ENCODE data around the gene SYCN. TPM values are rescaled to one million over a fixed set of nuclear protein-coding genes. Genes with fewer than 3 reads are reported as not detected.

SYCN gene
- total RNA-seq, 2 experiments from 2014 or later = not detected

DNA sequence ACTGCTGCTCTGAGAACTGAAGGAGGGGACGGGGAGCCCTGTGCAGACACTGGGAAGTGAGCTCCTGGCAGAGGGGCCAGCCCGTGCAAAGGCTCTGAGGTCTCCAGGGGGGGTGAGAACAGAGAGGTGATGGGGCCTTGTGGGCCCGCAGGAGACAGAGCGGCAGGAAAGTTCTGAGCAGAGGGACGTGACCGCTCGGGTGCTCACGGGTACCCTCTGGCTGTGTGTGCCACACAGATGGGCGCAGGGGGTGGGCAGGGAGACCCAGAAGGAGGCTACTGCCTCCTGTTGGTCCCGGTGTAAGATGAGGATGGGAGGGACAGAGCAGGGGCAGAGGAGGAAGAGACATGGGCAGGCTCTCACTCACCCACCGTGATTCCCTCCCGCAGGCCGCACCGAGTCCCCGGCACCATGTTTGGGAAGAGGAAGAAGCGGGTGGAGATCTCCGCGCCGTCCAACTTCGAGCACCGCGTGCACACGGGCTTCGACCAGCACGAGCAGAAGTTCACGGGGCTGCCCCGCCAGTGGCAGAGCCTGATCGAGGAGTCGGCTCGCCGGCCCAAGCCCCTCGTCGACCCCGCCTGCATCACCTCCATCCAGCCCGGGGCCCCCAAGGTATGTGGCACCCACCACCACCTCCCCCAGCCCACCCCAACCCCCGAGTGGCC is 34.8 kb downstream of the SYCN start:
- no peaks in the 10 kb centered on the region for H3K36me3 Mint-ChIP-seq
- H3K27ac Mint-ChIP-seq = no peak overlapping the region
- H3K27me3 Mint-ChIP-seq = no peaks in the 10 kb centered on the region
- no peaks in the 10 kb centered on the region for H3K9me3 Mint-ChIP-seq
- no peak for ATAC-seq (ENCODE audit: low read depth)
- POLR2A ChIA-PET = no interaction called here
- no peak for DNase-seq
- H3K4me3 Mint-ChIP-seq = no peak overlapping the region
- no peaks in the 10 kb centered on the region for H3K4me1 Mint-ChIP-seq

DNA sequence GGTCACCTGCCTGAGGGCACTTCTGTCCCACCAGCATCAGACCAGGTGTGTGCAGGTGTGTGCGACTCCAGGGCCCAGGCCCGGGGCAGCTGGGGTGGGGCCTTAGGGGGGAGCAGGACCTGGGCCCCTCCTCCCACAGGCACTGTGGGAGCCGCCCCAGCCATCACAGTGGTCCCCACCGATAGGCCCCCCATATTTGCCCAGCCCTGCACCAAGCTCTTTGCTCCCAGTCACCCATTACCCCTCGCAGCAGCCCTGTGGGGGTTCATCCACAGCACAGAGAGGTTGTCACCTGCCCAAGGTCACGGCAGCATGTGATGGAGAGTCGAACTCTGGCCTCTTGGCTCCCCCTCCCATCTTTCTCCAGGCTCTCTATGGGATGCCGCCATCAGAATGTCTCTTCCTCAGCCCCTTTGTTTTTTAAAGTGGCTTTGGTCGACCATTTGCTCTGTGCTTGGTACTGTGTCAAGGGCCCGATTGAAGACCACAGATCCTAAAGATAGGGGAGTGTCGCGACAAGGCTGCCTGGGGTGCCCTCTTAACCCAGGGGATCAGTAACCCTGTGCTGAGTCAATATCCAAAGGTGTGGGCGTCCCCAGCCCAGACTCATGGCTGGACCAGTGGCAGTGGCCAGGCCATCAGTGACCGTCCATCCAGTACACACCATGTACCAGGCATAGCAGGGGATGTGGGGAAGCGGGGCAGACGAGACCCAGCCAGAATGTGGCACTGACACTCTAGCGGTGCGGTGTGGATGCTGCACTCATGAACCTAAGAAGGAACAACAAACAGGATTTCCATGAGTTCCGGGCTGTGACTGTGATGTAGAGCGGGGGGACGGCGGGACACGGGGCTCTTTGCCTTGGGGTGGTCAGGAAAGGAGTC is 35.6 kb downstream of the SYCN start:
- H3K9me3 Mint-ChIP-seq = no peaks in the 10 kb centered on the region

DNA sequence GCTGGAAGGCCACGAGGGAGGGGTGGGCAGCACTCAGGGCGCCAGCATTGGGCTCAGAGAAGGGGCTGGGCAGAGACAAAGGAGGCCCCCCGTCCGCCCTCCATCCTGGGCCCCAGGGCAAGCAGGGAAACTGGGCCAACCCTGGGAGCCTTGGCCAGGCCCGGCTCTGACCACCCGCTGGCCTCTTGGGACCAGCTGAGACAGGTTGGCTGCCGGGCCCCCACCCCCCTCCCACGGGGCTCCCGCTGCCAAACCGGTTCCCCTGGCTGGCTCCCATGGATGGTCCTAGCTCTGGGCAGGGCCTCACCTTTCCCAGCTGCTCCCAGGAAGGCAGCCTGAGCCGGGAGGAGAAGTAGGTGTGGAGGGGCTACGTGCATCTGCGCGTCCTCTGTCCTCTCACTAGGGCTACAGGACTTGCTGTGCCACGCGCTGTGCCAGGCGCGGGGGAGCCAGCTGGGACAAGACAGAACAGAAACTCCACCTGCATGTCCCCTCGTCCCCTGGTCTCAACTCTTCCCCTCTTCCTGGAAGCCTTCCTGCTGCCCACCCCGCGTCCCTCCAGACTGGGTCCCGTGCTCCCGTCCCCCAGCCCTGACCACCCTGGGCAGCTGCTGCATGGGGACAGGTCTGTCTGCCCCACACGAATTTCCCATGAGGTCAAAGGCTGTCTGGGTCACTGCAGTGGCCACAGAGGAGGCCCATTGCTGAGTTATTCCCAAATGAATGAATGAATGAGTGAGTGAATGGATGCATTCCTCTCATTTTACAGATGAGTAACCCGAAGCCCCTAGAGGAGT is 36.4 kb downstream of the SYCN start:
- H3K36me3 Mint-ChIP-seq = no peaks in the 10 kb centered on the region
- ATAC-seq (ENCODE audit: low read depth) (no peak), DNase-seq (no peak)
- H3K4me3 Mint-ChIP-seq = no peak overlapping the region
- peaks cover 2% of the 10 kb centered on the region for H3K4me1 Mint-ChIP-seq
- POLR2A ChIA-PET = no interaction called here
- no peaks in the 10 kb centered on the region for H3K9me3 Mint-ChIP-seq
- no peak overlapping the region for H3K27ac Mint-ChIP-seq
- H3K27me3 Mint-ChIP-seq = no peaks in the 10 kb centered on the region

More for the DNA sequence above, 35.6 kb downstream of the SYCN start:
- DNase-seq (no peak), ATAC-seq (ENCODE audit: low read depth) (no peak)
- Mint-ChIP-seq H3K27me3 (no peaks in the 10 kb centered on the region), H3K4me1 (no peaks in the 10 kb centered on the region), H3K36me3 (no peaks in the 10 kb centered on the region), H3K27ac (no peak overlapping the region), H3K4me3 (no peak overlapping the region)
- POLR2A ChIA-PET = no interaction called here

DNA sequence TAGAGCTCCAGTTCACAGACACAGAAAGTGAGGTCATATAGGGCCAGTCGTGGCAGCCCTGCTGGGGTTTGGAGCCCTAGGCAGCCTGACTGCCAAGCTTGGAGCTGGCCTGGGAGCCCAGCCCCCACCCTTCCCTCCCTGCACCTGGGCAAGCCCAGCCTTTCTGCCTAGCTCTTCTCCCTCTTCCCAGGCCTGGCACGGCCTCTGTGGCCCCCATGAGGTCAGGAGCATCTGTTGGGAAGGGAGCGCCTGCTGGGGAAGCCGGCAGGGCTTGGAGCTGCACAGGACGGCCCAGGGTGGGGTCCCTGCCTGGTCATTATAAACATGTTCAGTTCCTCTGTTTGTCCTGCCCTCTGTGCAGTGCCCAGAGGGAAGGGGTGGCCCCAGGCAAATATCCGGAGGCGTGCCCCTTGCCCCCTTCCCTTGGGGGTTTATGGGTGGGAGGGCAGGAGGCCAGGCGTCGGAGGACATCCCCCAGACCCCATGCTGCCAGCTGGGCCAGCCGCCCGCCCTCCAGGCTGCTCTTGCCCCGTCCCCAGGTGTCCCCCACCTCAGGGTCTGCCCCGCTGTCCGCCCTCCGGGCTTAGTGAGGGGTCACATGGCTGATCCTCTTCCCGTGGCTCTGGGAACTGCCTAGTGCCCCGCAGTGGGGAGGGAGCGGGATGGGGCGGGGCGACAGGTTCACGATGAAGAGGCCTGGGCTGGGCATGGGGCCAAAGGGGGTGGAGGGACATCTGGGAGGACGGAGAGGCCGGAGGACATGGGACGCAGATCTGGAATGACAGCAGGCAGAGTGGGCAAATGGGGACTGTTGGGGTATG is 37.3 kb downstream of the SYCN start:
- no peaks in the 10 kb centered on the region for H3K27me3 Mint-ChIP-seq
- POLR2A ChIA-PET = no interaction called here
- H3K4me1 Mint-ChIP-seq = peaks cover 5% of the 10 kb centered on the region
- no peak overlapping the region for H3K4me3 Mint-ChIP-seq
- DNase-seq (no peak), ATAC-seq (ENCODE audit: low read depth) (no peak)
- no peaks in the 10 kb centered on the region for H3K36me3 Mint-ChIP-seq
- H3K9me3 Mint-ChIP-seq = no peaks in the 10 kb centered on the region
- H3K27ac Mint-ChIP-seq = no peak overlapping the region

DNA sequence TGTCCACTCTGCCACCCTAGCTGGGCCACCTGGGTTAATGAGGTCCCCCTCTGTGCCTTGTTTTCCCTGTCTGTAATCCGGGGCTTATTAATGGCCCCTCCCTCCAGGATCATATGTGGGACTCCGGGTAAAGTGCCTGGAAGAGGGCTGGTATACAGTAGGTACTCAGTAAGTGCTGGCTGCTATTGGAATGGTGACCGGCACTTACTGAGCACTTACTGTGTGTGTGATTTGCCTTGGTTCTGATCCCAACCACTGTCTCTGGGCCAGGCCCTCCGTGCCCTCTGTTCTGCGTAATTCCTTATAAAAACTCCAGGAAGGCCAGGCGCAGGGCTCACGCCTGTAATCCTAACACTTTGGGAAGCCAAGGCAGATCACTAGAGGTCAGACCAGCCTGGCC is 38.2 kb downstream of the SYCN start:
- no peak for ATAC-seq (ENCODE audit: low read depth)
- H3K27me3 Mint-ChIP-seq = no peaks in the 10 kb centered on the region

GRCh38 chr19:39164289-39164688 is 39.8 kb downstream of the SYCN start:
- Mint-ChIP-seq H3K4me1 (peaks cover 9% of the 10 kb centered on the region), H3K27ac (no peak overlapping the region)
- POLR2A ChIA-PET = no interaction called here

More for the DNA sequence above, 38.2 kb downstream of the SYCN start:
- H3K4me1 Mint-ChIP-seq = peaks cover 5% of the 10 kb centered on the region
- H3K36me3 Mint-ChIP-seq = no peaks in the 10 kb centered on the region
- H3K4me3 Mint-ChIP-seq = no peak overlapping the region
- no peaks in the 10 kb centered on the region for H3K9me3 Mint-ChIP-seq
- POLR2A ChIA-PET = no interaction called here
- no peak overlapping the region for H3K27ac Mint-ChIP-seq
- no peak for DNase-seq

GRCh38 chr19:39163621-39164020 is 40.4 kb downstream of the SYCN start:
- POLR2A ChIA-PET = no interaction called here
- H3K36me3 Mint-ChIP-seq = no peaks in the 10 kb centered on the region
- peaks cover 9% of the 10 kb centered on the region for H3K4me1 Mint-ChIP-seq
- no peaks in the 10 kb centered on the region for H3K9me3 Mint-ChIP-seq
- ATAC-seq (ENCODE audit: low read depth) = no peak
- no peaks in the 10 kb centered on the region for H3K27me3 Mint-ChIP-seq
- H3K4me3 Mint-ChIP-seq = no peak overlapping the region
- DNase-seq = no peak
- H3K27ac Mint-ChIP-seq = no peak overlapping the region

More at GRCh38 chr19:39164289-39164688, 39.8 kb downstream of the SYCN start:
- no peaks in the 10 kb centered on the region for H3K9me3 Mint-ChIP-seq
- no peaks in the 10 kb centered on the region for H3K27me3 Mint-ChIP-seq
- no peaks in the 10 kb centered on the region for H3K36me3 Mint-ChIP-seq
- peak; percentile 18 for ATAC-seq (ENCODE audit: low read depth)
- no peak for DNase-seq
- no peak overlapping the region for H3K4me3 Mint-ChIP-seq

DNA sequence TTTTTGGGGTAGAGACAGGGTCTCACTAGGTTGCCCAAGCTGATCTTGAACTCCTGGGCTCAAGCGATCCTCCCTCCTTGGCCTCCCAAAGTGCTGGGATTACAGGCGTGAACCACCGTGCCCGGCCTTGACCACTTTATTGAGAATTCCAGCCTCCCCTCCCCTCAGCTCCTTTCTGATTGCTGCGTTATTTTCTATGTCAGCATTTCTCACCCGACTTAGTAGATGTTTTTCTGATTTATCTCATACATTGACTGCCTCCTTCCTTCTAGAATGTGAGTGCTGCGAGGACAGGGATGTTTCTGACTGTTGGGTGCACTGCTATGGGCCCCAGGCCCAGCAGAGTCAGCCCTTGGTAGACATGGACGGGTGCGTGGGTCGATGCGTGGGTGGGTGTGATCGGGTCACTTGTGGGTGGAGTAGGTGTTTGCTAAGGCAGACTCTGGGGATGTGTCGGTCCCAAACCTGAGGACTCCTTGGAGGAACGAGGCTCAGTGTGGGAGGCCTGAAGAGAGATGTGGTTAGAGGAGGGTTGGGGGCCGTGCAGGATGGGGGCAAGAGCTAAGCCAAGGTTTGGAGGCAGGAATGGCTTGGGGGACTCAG is 41.5 kb downstream of the SYCN start:
- no peaks in the 10 kb centered on the region for H3K27me3 Mint-ChIP-seq
- no peaks in the 10 kb centered on the region for H3K36me3 Mint-ChIP-seq

DNA sequence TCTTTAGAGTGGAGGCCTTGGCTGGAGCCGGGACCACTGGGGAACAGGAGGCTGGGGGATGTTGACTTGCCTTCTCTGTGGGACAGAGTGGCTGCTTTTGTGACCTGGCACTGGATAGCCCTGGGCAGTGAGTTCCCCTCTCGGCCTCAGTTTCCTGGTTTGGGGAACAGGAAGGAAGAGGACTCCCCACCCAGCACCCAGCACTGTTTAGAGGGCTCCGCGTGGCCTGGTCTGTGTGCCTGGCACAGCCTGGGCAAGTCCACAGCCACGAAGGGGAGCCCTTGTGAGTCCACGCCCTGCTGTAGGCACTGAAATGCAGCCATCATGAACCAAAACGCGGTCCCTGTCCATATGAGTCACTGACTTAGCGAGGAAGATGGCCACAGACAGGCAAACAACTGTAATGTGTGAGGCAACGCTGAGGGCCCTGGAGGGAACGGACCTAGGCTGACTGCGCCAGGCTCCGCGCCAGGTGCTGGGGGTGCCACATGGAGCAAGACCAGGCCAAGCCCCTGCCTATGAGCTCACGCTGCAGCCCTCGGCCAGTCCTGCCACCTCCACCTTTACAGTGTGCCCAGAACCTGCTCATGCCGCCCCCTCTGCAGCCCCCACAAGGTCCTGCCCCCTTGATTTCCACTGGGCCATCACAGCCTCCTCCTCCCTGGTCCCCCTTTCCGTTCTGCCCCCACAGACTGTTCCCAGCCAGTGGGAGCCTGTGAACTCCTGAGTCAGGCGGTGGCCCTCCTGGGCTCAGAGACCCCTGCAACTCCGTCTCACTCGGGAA is 43.0 kb downstream of the SYCN start:
- POLR2A ChIA-PET = no interaction called here
- DNase-seq = no peak
- no peak overlapping the region for H3K4me3 Mint-ChIP-seq
- peaks cover 16% of the 10 kb centered on the region for H3K4me1 Mint-ChIP-seq
- no peaks in the 10 kb centered on the region for H3K9me3 Mint-ChIP-seq
- H3K27ac Mint-ChIP-seq = no peak overlapping the region
- ATAC-seq (ENCODE audit: low read depth) = no peak
- no peaks in the 10 kb centered on the region for H3K27me3 Mint-ChIP-seq
- no peaks in the 10 kb centered on the region for H3K36me3 Mint-ChIP-seq

More for the DNA sequence above, 41.5 kb downstream of the SYCN start:
- DNase-seq (no peak), ATAC-seq (ENCODE audit: low read depth) (no peak)
- H3K4me3 Mint-ChIP-seq = no peak overlapping the region
- no peak overlapping the region for H3K27ac Mint-ChIP-seq
- peaks cover 14% of the 10 kb centered on the region for H3K4me1 Mint-ChIP-seq
- POLR2A ChIA-PET = no interaction called here
- no peaks in the 10 kb centered on the region for H3K9me3 Mint-ChIP-seq

DNA sequence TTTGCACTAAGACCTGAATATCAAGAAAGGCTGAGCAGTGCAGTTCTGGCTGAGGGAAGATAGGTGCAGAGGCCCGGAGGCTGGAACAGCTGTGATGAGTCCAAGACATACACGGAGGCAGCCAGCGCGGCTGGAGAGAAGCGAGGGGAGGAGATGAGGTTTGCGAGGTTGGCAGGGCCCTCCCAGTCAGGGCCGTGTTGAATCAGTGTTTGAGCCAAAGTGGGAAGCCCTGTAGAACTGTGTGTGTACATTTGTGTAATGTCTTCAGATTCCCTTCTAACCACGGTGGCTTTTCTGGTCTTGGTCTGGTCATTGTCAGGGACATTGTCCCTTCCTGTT is 43.6 kb downstream of the SYCN start:
- ATAC-seq (ENCODE audit: low read depth) = no peak
- no peaks in the 10 kb centered on the region for H3K27me3 Mint-ChIP-seq
- POLR2A ChIA-PET = no interaction called here
- no peak overlapping the region for H3K27ac Mint-ChIP-seq
- no peak overlapping the region for H3K4me3 Mint-ChIP-seq
- H3K4me1 Mint-ChIP-seq = peaks cover 16% of the 10 kb centered on the region
- H3K36me3 Mint-ChIP-seq = no peaks in the 10 kb centered on the region
- no peak for DNase-seq
- no peaks in the 10 kb centered on the region for H3K9me3 Mint-ChIP-seq

DNA sequence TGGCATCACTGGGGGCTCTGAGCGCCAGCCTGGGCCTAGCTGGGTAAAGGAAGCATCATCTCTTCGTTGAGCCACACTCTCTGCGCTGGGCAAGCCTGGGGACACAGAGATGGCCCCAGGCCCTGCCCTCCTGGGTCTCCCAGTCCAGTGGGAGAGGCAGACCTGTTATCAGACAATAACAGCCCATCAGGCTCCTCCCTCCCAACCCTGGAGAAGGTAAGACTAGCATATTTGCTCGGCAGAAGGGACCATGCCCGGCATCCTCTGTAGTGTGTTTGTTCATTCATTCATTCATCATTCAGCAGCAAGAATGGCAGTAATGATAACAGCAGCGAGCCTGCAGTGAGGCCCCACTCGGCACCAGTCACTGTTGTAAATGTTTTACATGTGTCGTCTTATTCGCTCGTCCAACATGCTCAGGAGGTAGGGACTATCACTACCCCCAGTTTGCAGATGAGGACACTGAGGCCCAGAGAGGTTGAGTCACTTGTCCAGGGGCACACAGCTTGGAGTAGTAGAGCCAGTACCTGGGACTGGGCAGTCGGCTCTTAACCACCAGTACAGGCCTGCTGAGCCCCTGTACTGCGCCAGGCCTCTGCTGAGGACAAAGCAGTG is 45.3 kb downstream of the SYCN start:
- POLR2A ChIA-PET = no interaction called here
- no peak for ATAC-seq (ENCODE audit: low read depth)
- no peaks in the 10 kb centered on the region for H3K9me3 Mint-ChIP-seq
- no peaks in the 10 kb centered on the region for H3K27me3 Mint-ChIP-seq
- peaks cover 16% of the 10 kb centered on the region for H3K4me1 Mint-ChIP-seq
- no peak overlapping the region for H3K4me3 Mint-ChIP-seq
- no peak overlapping the region for H3K27ac Mint-ChIP-seq
- no peaks in the 10 kb centered on the region for H3K36me3 Mint-ChIP-seq
- no peak for DNase-seq

GRCh38 chr19:39157997-39158389 is 46.1 kb downstream of the SYCN start:
- ATAC-seq (ENCODE audit: low read depth) = no peak
- Mint-ChIP-seq H3K27ac (no peak overlapping the region), H3K9me3 (no peaks in the 10 kb centered on the region), H3K36me3 (no peaks in the 10 kb centered on the region), H3K4me3 (no peak overlapping the region), H3K27me3 (no peaks in the 10 kb centered on the region), H3K4me1 (peaks cover 16% of the 10 kb centered on the region)
- POLR2A ChIA-PET = no interaction called here
- no peak for DNase-seq
